ENCODE data around the gene NAGPA.

- TF ChIP-seq CTCF (IDR thresholded peaks at IDR 0.05; ENCODE audit: low read depth, low read length) = no peak
- no peak for TF ChIP-seq MAX (IDR thresholded peaks at IDR 0.05; ENCODE audit: low read depth, low read length)
- no peak for TF ChIP-seq POLR2A (IDR thresholded peaks at IDR 0.05; ENCODE audit: extremely low read depth, insufficient read length)
- TF ChIP-seq MYC (IDR thresholded peaks at IDR 0.05; ENCODE audit: low read depth, low read length) = no peak
Measured at GRCh38 chr16:4984174-4984990, 49.4 kb downstream of the NAGPA start.

All from NB4 (cell line).